ENCODE results near the gene NPIPA1. TPM values are rescaled to one million over a fixed set of nuclear protein-coding genes. Genes with fewer than 3 reads are reported as not detected.
"Not testable (repeated sequence)": the region's sequence is repeated elsewhere in the genome, so short reads cannot be mapped to it uniquely, and the experiment has no call there.

The NPIPA1 gene
- total RNA-seq, 1 donor from 2014 or later, result 199 TPM

DNA sequence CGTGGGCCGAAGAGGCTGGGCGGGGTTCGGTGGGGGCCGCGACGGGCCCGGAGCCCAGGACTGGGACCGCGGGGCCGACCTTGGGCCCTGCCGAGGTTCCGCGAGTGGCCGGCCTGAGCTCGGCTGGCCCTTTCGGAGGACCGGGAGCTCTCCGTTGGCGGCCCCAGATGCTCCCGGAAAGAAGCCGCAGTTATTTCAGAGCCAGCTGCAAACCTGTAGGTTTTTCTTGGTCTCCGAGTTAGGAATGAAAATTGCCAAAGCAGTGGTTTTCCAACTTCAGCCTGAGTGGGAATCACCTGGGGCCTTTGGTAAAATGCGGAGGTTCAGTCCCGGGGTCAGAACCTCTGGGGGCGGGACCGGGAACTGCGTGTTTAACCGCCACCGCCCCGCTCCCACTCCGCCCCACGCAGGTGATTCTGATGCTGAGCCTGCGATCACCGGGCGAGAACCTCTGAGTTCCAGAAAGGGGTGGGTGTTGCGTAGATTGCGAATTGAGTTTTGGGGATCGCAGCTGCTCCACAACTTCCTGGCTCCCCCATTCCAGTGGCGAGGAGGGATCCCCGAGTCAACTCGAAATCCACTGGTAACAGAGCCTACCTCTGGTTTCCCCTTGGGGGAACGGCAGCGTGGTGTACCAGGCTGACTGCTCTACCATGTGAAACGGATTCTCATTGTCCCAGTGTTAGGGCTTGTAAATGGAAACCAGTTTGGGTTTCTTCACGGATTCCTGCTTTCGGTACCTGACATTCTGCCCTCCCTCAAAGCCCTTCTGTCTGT lies 38.4 kb downstream of the NPIPA1 start:
- DNase-seq (ENCODE audit: extremely low spot score, unreplicated experiment); H3K9me3 Mint-ChIP-seq; H3K36me3 Mint-ChIP-seq; H3K27me3 Mint-ChIP-seq: not testable (repeated sequence)
- H3K27ac Mint-ChIP-seq, result peak overlapping the region; percentile 93
- H3K4me1 Mint-ChIP-seq (ENCODE audit: unreplicated experiment), result peaks cover 24% of the 10 kb centered on the region
- peak; percentile 52 for TF ChIP-seq CTCF (conservative IDR thresholded peaks at IDR 0.05)
- H3K4me3 Mint-ChIP-seq, result peak overlapping the region; percentile 97

GRCh38 chr16:14976971-14977736 lies 39.9 kb downstream of the NPIPA1 start:
- H3K27me3 Mint-ChIP-seq; H3K36me3 Mint-ChIP-seq; DNase-seq (ENCODE audit: extremely low spot score, unreplicated experiment); H3K9me3 Mint-ChIP-seq: not testable (repeated sequence)
- peak overlapping the region; percentile 93 for H3K4me3 Mint-ChIP-seq
- peaks cover 31% of the 10 kb centered on the region for H3K4me1 Mint-ChIP-seq (ENCODE audit: unreplicated experiment)
- H3K27ac Mint-ChIP-seq, result peak overlapping the region; percentile 93

DNA sequence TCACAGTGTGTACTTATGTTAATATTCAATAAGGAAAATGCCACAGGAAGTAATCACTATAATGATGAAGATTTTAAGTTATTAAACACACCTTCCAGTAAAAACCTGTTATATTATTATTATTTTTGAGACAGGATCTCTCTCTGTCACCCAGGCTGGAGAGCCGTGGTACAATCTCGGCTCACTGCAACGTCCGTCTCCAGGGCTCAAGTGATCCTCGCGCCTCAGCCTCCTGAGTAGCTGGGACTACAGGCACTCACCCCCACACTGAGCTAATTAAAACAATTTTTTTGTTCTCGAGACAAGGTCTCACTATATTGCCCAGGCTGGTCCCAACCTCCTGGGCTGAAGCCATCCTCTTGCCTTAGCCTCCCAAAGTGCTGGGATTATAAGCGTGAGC lies 41.0 kb downstream of the NPIPA1 start:
- not testable (repeated sequence) for DNase-seq (ENCODE audit: extremely low spot score, unreplicated experiment); H3K9me3 Mint-ChIP-seq; H3K27me3 Mint-ChIP-seq; H3K36me3 Mint-ChIP-seq
- H3K27ac Mint-ChIP-seq, result peak overlapping the region; percentile 62
- H3K4me1 Mint-ChIP-seq (ENCODE audit: unreplicated experiment), result peaks cover 34% of the 10 kb centered on the region
- peak overlapping the region; percentile 54 for H3K4me3 Mint-ChIP-seq

GRCh38 chr16:14978908-14979307 lies 41.7 kb downstream of the NPIPA1 start:
- peak overlapping the region; percentile 62 for H3K27ac Mint-ChIP-seq
- H3K4me3 Mint-ChIP-seq, result peak overlapping the region; percentile 59
- H3K36me3 Mint-ChIP-seq; H3K9me3 Mint-ChIP-seq; DNase-seq (ENCODE audit: extremely low spot score, unreplicated experiment); H3K27me3 Mint-ChIP-seq: not testable (repeated sequence)
- H3K4me1 Mint-ChIP-seq (ENCODE audit: unreplicated experiment), result peaks cover 34% of the 10 kb centered on the region

DNA sequence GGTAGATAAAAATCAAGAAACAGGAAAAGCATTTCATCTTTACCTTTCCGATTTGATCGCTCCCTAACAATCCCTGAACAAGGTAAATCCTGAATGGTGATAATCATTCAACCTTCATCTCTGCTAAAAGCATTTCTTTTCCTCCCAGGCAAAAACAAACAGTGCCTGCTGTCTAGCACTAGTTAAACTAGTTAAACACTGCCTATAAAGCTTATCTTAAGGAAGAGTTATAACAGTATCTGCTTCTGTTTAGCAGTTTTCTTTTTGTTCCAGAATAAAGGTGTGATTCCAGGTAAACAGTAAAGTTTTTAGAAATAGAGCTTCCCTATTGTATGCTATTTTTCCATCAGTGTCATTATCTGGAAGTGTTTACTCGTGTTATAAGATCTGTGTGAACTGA lies 44.0 kb downstream of the NPIPA1 start:
- H3K4me3 Mint-ChIP-seq, result peak overlapping the region; percentile 29
- not testable (repeated sequence) for H3K27me3 Mint-ChIP-seq; H3K9me3 Mint-ChIP-seq; H3K36me3 Mint-ChIP-seq; DNase-seq (ENCODE audit: extremely low spot score, unreplicated experiment)
- H3K4me1 Mint-ChIP-seq (ENCODE audit: unreplicated experiment), result peaks cover 32% of the 10 kb centered on the region
- peak overlapping the region; percentile 9 for H3K27ac Mint-ChIP-seq

GRCh38 chr16:14982521-14982920 lies 45.3 kb downstream of the NPIPA1 start:
- Mint-ChIP-seq H3K36me3 (peaks cover 13% of the 10 kb centered on the region), H3K27ac (peak overlapping the region; percentile 9), H3K4me1 (ENCODE audit: unreplicated experiment) (peaks cover 24% of the 10 kb centered on the region), H3K4me3 (peak overlapping the region; percentile 28)
- H3K27me3 Mint-ChIP-seq; DNase-seq (ENCODE audit: extremely low spot score, unreplicated experiment); H3K9me3 Mint-ChIP-seq: not testable (repeated sequence)

- not testable (repeated sequence) for H3K27ac Mint-ChIP-seq; H3K4me1 Mint-ChIP-seq (ENCODE audit: unreplicated experiment); H3K9me3 Mint-ChIP-seq; H3K4me3 Mint-ChIP-seq; H3K27me3 Mint-ChIP-seq; DNase-seq (ENCODE audit: extremely low spot score, unreplicated experiment)
- H3K36me3 Mint-ChIP-seq, result peaks cover 41% of the 10 kb centered on the region
Observed at GRCh38 chr16:14988092-14988491, 50.8 kb downstream of the NPIPA1 start.

- not testable (repeated sequence) for DNase-seq (ENCODE audit: extremely low spot score, unreplicated experiment); H3K9me3 Mint-ChIP-seq
Observed at GRCh38 chr16:14988661-14989191, 51.5 kb downstream of the NPIPA1 start.

GRCh38 chr16:14989291-14990281 lies 52.3 kb downstream of the NPIPA1 start:
- not testable (repeated sequence) for H3K4me3 Mint-ChIP-seq; H3K27me3 Mint-ChIP-seq; H3K4me1 Mint-ChIP-seq (ENCODE audit: unreplicated experiment); DNase-seq (ENCODE audit: extremely low spot score, unreplicated experiment); H3K9me3 Mint-ChIP-seq; H3K27ac Mint-ChIP-seq
- H3K36me3 Mint-ChIP-seq, result peaks cover 46% of the 10 kb centered on the region

More at GRCh38 chr16:14988661-14989191, 51.5 kb downstream of the NPIPA1 start:
- not testable (repeated sequence) for H3K4me3 Mint-ChIP-seq; H3K4me1 Mint-ChIP-seq (ENCODE audit: unreplicated experiment); H3K27me3 Mint-ChIP-seq; H3K27ac Mint-ChIP-seq
- H3K36me3 Mint-ChIP-seq, result peaks cover 45% of the 10 kb centered on the region

- H3K9me3 Mint-ChIP-seq; H3K27ac Mint-ChIP-seq; DNase-seq (ENCODE audit: extremely low spot score, unreplicated experiment); H3K4me1 Mint-ChIP-seq (ENCODE audit: unreplicated experiment); H3K27me3 Mint-ChIP-seq; H3K4me3 Mint-ChIP-seq: not testable (repeated sequence)
- H3K36me3 Mint-ChIP-seq, result peaks cover 36% of the 10 kb centered on the region
Observed at GRCh38 chr16:14993277-14994151, 56.3 kb downstream of the NPIPA1 start.

DNA sequence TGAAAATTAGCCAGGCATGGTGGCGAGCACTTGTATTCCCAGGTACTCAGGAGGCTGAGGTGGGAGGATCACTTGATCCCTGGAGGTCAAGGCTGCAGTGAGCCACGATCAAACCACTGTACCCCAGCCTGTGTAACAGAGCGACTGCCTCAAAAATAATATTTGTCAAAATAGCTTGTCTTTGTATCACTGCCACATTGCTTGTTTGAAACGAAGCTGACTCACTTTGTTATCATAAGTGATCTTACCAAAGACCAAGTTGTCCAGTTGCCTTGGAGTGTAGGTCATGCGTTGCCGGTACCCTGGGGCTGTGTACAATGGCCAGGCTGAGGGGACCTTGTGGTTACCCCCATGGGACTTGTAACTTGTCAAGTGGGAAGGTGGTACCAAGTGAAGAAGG lies 59.5 kb downstream of the NPIPA1 start:
- H3K4me1 Mint-ChIP-seq (ENCODE audit: unreplicated experiment); H3K9me3 Mint-ChIP-seq; H3K27me3 Mint-ChIP-seq; DNase-seq (ENCODE audit: extremely low spot score, unreplicated experiment); H3K27ac Mint-ChIP-seq; H3K4me3 Mint-ChIP-seq: not testable (repeated sequence)
- peaks cover 25% of the 10 kb centered on the region for H3K36me3 Mint-ChIP-seq
